SKM-1 (cell line): Measurements from ENCODE around the gene CADM2.
"Not testable (repeated sequence)": the region's sequence is repeated elsewhere in the genome, so short reads cannot be mapped to it uniquely, and the experiment has no call there.

Experiments
- DNase-seq: peaks from one replicate; lab custom pipeline; 2025; ENCODE audit not compliant: unreplicated experiment; lab: John Stamatoyannopoulos, UW

CADM2 gene

GRCh38 chr3:84958495-84959469, at the start of gene CADM2:
Gene CADM2, plus strand, starts transcription at chr3:84958989.
- peak; percentile 71 for DNase-seq

- not testable (repeated sequence) for DNase-seq
Observed at GRCh38 chr3:84918592-84918991, 40.2 kb upstream of the CADM2 start.

GRCh38 chr3:84922682-84923081, 36.1 kb upstream of the CADM2 start:
- no peak for DNase-seq

GRCh38 chr3:84925571-84925970, 33.2 kb upstream of the CADM2 start:
- no peak for DNase-seq

GRCh38 chr3:84943379-84943778, 15.4 kb upstream of the CADM2 start:
- no peak for DNase-seq

- DNase-seq: no peak
Observed at GRCh38 chr3:84946240-84946639, 12.5 kb upstream of the CADM2 start.

GRCh38 chr3:84959470-84960271, 882 bp downstream of the CADM2 start:
- no peak for DNase-seq

- no peak for DNase-seq
Observed at GRCh38 chr3:84960581-84960980, 1.8 kb downstream of the CADM2 start.

GRCh38 chr3:84961011-84961410, 2.2 kb downstream of the CADM2 start:
- DNase-seq: no peak

GRCh38 chr3:84961521-84962255, 2.9 kb downstream of the CADM2 start:
- DNase-seq: no peak

GRCh38 chr3:84962415-84962814, 3.6 kb downstream of the CADM2 start:
- no peak for DNase-seq

GRCh38 chr3:84963137-84963536, 4.3 kb downstream of the CADM2 start:
- DNase-seq: no peak

- DNase-seq: no peak
Observed at GRCh38 chr3:84965141-84965540, 6.4 kb downstream of the CADM2 start.

GRCh38 chr3:84967767-84968581, 9.2 kb downstream of the CADM2 start:
- DNase-seq: no peak

- no peak for DNase-seq
Observed at GRCh38 chr3:84968701-84969235, 10.0 kb downstream of the CADM2 start.

- no peak for DNase-seq
Observed at GRCh38 chr3:84974347-84974746, 15.6 kb downstream of the CADM2 start.

GRCh38 chr3:84977021-84977420, 18.2 kb downstream of the CADM2 start:
- DNase-seq: no peak

- no peak for DNase-seq
Observed at GRCh38 chr3:84978843-84979242, 20.1 kb downstream of the CADM2 start.

GRCh38 chr3:84980011-84980410, 21.2 kb downstream of the CADM2 start:
- DNase-seq: no peak

- DNase-seq: no peak
Observed at GRCh38 chr3:84980456-84980855, 21.7 kb downstream of the CADM2 start.
